GM21576 (cell line): ENCODE results near the gene TM9SF3.

Experiments
- ATAC-seq: cut with Tn5 transposase; IDR thresholded peaks from one replicate; pipeline ENCODE4 v1.9.1; 2021; ENCODE audit warnings: mild to moderate bottlenecking, moderate library complexity; ENCODE audit not compliant: unreplicated experiment

TM9SF3 gene

GRCh38 chr10:96586419-96587263 is at the start of gene TM9SF3:
TM9SF3 (minus strand) TSS chr10:96587012; CDS start chr10:96586835, 177 bp downstream.
- peak; percentile 73 for ATAC-seq

GRCh38 chr10:96636551-96636950 is 49.7 kb upstream of the TM9SF3 start:
- no peak for ATAC-seq

GRCh38 chr10:96632974-96633710 is 46.3 kb upstream of the TM9SF3 start:
- no peak for ATAC-seq

- ATAC-seq, result no peak
Observed at GRCh38 chr10:96627292-96627691, 40.5 kb upstream of the TM9SF3 start.

- ATAC-seq, result no peak
Observed at GRCh38 chr10:96626795-96627194, 40.0 kb upstream of the TM9SF3 start.

GRCh38 chr10:96625173-96625572 is 38.4 kb upstream of the TM9SF3 start:
- ATAC-seq, result no peak

- ATAC-seq, result no peak
Observed at GRCh38 chr10:96622013-96622787, 35.4 kb upstream of the TM9SF3 start.

GRCh38 chr10:96619796-96620773 is 33.3 kb upstream of the TM9SF3 start:
- ATAC-seq, result no peak

- no peak for ATAC-seq
Observed at GRCh38 chr10:96619120-96619519, 32.3 kb upstream of the TM9SF3 start.

GRCh38 chr10:96618653-96619052 is 31.8 kb upstream of the TM9SF3 start:
- ATAC-seq, result no peak

GRCh38 chr10:96616961-96617360 is 30.1 kb upstream of the TM9SF3 start:
- ATAC-seq, result no peak

GRCh38 chr10:96614515-96614914 is 27.7 kb upstream of the TM9SF3 start:
- ATAC-seq, result no peak

GRCh38 chr10:96613576-96613975 is 26.8 kb upstream of the TM9SF3 start:
- ATAC-seq, result no peak

- ATAC-seq, result no peak
Observed at GRCh38 chr10:96612055-96612830, 25.4 kb upstream of the TM9SF3 start.

GRCh38 chr10:96610817-96611216 is 24.0 kb upstream of the TM9SF3 start:
- no peak for ATAC-seq

GRCh38 chr10:96609510-96609909 is 22.7 kb upstream of the TM9SF3 start:
- no peak for ATAC-seq

GRCh38 chr10:96608805-96609204 is 22.0 kb upstream of the TM9SF3 start:
- ATAC-seq, result no peak

- ATAC-seq, result no peak
Observed at GRCh38 chr10:96608262-96608661, 21.4 kb upstream of the TM9SF3 start.

GRCh38 chr10:96606946-96607345 is 20.1 kb upstream of the TM9SF3 start:
- no peak for ATAC-seq
